ENCODE results near the gene GLIS2.
"Not testable (repeated sequence)": the region's sequence is repeated elsewhere in the genome, so short reads cannot be mapped to it uniquely, and the experiment has no call there.

The GLIS2 gene

DNA sequence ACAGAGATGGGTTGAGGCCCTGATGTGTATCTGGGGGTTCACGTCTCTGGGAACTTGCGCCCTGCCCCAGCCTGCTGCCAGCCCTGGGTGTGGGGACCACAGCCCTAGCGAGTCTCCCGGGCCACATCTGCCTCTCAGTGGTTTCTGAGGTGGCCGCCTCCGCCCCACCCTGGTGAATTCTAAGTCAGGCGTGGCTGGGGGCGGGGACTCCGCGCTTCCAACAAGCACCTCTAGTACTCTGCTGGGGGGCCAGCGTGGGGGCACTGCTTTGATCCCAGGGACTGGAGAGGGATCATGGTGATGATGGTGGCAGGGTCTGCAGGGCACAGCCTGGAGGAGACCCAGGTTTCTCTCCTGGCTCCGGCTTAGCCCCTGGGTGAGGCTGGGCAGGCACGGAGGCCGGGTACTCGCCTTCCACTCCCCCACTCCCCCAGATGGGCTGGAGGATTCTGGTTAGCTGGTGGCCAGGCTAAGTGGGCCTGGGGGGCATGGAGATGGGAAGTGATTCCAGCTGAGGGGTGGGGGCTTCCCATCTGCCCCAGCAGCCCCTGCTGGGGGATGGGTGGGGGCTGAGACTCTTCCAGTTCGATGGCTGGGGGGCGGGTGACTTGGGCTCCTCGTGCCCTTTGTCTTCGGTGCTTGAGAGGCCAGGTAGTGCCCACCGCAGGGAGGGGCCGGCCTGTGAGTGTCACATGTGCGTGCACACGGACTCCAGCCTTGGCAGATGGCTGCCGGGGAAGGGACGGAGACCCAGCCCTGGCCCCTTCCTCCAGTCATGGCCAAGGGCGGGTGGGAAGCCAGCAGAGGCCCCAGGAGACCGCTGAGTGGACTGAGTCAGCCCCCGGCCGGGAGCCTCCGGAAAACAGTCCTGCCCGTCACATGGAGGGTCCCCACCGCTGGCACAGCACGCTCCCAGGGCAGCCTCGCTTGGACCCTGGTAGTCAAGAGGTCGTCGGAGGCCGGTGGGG, 3.9 kb downstream of the GLIS2 start:
- no peak for DNase-seq (ENCODE audit: low read depth in 2 of 2)

DNA sequence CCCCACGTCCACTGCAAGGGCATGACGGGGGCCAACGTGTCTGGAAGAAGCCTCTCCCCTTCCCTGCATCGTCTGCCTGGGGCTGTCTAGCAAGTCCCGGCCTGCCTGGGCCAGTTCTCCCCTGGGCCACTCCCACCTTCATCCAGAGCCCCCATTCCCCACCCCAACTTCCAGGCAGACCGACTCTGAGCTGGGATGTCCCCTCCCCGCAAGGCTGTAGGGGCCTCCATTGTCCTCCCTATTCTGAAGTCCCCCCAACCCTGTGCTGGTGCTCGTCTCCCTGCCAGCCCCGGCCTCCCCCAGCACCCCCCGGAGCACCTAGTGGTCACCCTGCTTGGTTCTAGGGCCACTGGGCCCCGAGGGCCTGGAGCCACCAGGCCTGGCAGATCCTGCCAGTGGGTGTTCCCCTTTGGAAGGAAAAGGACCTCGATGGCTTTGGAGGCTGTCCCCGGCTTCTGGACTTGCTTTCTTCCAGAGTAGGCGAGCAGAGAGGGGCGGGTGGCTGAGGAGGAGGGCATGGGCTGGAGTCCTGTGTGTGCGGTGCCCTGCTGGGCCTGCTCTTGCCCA, 4.8 kb downstream of the GLIS2 start:
- DNase-seq (ENCODE audit: low read depth in 2 of 2): no peak

DNA sequence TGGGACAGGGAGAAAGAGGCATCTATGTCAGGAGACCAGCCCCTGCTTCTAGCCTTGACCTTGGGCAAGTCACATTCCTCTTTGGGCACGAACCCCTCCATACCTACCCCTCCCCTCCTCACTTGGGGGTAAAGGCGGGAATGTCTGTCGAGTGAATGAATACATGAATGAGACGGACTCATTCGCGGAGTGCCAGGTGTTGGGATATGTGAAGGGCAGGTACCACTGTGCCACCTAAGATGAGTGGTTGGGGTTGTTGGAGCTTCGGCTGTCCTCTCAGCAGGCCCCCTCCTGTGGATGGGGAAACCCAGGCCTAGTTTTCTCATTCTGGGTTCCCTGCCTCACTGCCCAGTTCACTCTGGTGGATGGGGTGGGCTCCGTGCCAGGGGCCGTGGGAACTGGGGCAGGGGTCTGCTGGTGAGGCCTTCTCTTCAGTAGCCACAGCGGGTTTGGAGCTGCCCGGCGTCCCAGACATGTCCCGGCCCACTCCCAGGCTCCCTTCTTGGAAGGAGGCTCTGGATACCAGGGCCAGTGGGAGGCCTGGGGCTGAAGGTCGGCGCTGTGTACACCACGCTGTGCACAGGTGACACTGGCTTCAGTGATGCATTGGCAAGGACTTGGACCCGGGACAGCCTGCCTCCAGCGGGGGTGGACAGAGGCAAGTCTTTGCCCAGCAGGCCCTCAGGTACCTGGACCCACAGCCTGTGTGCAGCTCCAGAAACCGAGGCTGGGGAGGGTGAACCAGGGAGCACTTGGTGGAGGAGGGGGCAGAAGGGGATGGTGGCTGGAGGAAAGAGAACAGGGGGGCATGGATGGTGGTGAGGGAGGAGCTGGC, 5.6 kb downstream of the GLIS2 start:
- no peak for DNase-seq (ENCODE audit: low read depth in 2 of 2)

DNA sequence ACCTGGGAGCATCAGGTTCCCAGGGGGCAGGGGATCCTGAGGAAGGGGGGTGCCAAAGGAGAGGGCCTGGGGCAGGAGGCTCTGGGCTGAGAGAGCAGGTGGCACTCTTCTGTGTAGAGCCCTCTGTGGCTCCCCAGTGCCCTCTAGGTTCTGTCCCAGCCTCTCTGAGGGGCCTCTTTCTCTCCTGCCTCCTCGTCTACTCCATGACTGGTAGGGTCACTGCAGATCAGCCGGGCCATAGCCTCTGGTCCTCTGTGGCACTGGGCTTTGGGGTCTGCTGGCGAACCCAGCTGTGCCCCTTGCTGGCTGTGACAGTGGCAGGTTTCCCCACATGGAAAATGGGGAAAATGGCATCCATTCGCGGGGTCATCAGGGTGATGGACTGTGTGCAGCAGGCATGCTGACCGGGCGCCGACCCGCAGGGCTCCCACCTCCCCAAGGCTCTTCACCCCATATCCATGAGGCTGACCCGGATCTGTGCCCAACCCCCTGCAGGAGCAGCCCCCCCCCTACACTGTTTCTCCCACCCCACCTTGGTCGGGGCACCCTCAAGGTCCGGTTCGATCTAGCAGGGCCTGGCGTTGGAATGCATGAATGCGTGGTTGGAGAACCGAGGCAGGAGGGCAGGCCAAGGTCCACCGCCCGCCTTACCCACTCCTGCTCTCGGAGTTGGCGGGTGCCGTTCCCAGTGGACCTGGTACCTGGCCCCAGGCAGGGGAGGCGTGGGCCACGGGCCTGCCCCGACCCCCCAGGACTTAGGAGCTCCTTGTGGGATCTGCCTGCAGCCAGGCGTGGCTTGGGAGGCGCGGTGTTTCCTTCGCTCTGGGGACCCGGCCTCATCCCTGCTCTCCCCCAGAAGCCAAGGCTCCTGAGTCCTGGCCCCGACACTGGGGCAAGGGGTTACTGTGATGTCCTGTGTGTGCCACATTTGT, 6.5 kb downstream of the GLIS2 start:
- no peak for DNase-seq (ENCODE audit: low read depth in 2 of 2)

DNA sequence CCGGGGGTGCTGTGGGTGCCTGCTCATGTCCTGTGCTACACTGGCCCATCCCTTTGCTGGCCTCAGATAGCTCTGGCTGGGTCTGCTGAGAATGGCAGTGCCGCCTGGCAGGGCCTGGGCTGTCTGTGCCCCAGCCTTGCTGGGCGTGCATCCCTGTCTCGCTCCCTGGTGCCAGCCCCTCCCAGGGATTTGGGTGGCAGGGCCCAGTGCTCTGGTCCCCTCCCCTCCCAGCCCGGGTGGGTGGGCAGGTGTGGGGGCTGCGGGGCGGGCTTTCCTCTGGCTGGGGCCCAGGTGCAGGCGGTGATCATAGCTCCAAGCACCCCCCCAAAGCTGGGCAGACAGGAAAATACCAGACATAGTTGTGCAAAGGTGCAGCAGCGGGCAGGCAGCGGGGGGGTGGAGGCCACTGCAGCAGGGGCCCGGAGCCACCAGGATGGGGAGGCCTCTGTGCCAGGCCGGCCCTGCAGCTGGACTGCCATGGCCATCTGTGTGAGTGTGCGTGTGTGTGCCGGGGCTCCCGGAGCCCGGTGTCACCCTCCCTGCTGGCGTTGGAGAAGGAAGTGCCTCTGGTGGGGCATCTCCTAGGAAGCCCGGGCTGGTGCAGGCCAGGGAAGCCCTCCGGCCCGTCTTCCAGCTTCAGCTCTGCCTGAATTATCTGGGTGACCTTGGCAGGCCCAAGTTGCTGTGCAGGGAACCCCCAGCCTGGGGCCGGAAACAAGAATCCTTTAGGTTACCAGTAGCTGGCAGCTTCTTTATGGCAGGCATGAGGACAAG, 7.4 kb downstream of the GLIS2 start:
- no peak for DNase-seq (ENCODE audit: low read depth in 2 of 2)

- DNase-seq (ENCODE audit: low read depth in 2 of 2): no peak
Observed at GRCh38 chr16:4323845-4324488, 8.1 kb downstream of the GLIS2 start.

GRCh38 chr16:4324492-4325252, 8.8 kb downstream of the GLIS2 start:
- no peak for DNase-seq (ENCODE audit: low read depth in 2 of 2)

GRCh38 chr16:4325253-4325758, 9.4 kb downstream of the GLIS2 start:
- DNase-seq (ENCODE audit: low read depth in 2 of 2): no peak

- DNase-seq (ENCODE audit: low read depth in 2 of 2): no peak
Observed at GRCh38 chr16:4327386-4328045, 11.6 kb downstream of the GLIS2 start.

- DNase-seq (ENCODE audit: low read depth in 2 of 2): peak in 1 of 2 experiments; percentile 51
Observed at GRCh38 chr16:4328046-4328781, 12.3 kb downstream of the GLIS2 start.

GRCh38 chr16:4328782-4329775, 13.2 kb downstream of the GLIS2 start:
- no peak for DNase-seq (ENCODE audit: low read depth in 2 of 2)

GRCh38 chr16:4330277-4330874, 14.5 kb downstream of the GLIS2 start:
- DNase-seq (ENCODE audit: low read depth in 2 of 2): no peak

DNA sequence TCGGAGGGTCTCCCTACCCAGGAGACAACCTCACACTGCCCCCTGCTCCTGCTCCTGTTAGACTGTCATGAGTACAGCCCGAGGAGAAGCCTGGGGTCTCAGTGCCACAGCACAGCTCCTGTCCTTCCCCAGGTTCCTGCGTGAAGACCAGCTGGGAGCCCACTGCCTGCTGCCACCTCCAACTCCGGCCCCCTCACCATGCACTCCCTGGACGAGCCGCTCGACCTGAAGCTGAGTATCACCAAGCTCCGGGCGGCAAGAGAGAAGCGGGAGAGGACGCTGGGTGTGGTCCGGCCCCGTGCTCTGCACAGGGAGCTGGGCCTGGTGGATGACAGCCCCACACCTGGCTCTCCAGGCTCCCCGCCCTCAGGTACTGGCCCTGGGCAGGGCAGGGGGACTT, 16.2 kb downstream of the GLIS2 start:
- no peak for DNase-seq (ENCODE audit: low read depth in 2 of 2)

DNA sequence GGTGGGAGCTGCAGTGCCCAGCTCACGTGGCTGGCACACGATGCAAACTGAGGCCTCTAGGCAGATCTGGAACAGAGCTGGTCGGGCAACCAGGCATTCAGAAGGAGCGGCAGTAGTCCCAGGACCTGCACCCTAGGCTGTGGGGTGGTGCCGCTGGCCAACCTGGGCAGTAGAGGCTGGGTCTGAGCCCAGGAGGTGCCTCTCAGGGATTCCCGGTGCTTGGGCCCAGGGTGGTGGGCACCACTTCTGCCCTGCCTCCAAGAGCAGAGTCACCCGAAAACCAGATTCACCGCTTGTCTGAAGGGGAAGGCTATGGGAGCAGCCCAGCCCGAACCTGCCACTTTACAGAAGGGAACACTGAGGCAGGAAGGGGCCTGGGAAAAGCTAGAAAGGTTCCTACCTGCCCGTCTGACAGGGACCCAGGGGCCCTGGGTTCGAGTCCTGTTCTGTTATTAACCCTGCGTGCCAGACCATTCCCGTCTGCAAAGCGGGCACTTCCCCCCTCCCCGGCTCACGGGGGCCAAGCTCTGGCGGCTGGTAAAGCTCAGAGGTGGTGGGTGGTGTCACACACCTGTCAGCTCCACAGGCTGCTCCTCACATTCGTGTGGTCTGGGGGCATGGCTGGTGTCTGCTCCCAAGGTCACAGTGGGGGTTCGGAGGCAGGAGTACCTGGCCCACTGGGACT, 16.9 kb downstream of the GLIS2 start:
- no peak for DNase-seq (ENCODE audit: low read depth in 2 of 2)

DNA sequence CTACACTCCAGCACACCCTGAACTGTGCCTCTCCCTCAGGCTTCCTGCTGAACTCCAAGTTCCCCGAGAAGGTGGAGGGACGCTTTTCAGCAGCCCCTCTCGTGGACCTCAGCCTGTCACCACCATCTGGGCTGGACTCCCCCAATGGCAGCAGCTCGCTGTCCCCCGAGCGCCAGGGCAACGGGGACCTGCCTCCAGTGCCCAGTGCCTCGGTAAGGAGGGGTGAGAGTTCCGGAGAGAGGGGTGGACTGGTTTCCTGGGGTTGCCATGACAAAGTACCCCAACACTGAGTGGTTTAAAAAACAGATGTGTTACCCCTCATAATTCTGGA, 17.4 kb downstream of the GLIS2 start:
- no peak for DNase-seq (ENCODE audit: low read depth in 2 of 2)

- not testable (repeated sequence) for DNase-seq (ENCODE audit: low read depth in 2 of 2)
Observed at GRCh38 chr16:4333714-4334113, 17.8 kb downstream of the GLIS2 start.

Measured in fibroblast of skin of left quadriceps (primary cell).